Right forelimb (tissue), 1 donor: ENCODE measurements around the gene STK24.

Experiments used
- DNase-seq: peaks from one replicate; pipeline ENCODE4 v3.0.0-alpha.2; 2018

The STK24 gene

DNA sequence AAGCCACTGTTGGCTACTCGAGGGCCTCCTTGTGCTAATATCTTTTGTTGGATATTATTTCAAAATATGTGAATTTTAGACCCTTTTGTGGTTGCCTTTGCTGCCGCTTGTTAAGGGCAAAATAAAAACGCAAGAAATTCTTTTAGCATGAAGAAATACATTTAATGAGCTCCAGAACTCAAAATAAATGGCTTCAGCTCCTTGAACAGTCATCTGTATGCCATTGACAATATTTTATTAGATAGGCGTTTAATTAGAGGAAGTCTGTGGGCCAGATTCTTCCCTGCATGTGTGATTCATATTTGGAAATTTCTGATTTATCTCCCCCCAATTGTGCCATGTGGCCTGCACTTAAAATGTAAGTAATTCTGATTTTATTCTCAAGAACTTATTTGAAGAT lies 177.2 kb downstream of the STK24 start:
- DNase-seq, result no peak

DNA sequence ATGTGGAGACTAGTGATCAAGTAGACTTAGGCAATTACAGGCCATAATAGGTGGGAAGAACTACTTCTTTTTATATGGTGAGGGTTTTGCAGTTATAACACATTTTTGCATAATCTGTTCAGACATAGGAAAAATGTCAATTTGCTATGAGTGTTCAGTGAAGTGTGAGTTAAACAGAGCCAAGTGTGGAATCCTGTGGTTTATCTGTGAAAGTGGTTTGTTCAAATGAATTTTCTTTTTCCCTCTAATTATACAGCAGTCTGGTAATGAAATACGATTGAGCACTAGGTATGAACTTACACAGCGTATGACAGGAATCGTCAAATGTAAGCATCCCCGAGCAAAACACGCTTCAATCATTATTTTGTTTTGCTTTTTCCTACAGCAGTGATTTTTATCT lies 178.3 kb downstream of the STK24 start:
- no peak for DNase-seq

DNA sequence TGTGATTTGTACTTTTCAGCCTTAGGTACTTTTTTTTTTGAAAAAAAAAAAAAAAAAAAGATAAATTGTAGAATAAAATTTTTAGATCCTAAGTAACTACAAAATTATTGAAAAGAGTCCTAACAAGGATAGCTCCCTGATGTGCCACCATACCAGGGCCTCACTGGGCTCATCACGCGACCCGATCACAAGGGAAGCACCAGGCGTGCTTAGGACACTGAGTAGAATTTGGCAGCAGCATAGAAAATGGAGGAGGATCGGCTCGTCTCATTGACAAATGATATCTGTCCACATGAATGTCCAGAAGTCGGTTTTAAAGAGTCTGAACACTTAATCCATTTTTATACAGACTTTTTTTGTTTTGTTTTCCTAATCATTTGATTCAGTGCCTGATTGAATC lies 179.0 kb downstream of the STK24 start:
- DNase-seq, result no peak

DNA sequence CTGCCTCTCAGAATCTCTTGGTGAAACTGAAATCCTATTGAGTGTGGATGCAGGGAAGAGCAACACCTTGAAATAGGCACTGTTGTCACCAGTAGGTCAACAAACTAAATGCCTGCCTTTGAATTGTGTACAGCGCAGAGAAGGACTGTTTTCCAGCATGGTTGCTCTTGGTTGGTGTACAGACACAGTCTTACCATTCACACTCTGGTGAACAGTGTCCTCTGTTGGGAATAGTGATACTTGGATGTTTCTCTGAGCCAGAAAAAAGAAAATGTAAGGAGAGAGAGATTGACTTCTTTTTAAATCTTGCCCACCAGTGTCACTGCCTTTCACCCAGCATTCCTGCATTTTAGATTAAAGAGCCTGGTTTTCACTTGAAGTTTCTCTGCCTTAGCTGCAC lies 179.7 kb downstream of the STK24 start:
- DNase-seq, result no peak

DNA sequence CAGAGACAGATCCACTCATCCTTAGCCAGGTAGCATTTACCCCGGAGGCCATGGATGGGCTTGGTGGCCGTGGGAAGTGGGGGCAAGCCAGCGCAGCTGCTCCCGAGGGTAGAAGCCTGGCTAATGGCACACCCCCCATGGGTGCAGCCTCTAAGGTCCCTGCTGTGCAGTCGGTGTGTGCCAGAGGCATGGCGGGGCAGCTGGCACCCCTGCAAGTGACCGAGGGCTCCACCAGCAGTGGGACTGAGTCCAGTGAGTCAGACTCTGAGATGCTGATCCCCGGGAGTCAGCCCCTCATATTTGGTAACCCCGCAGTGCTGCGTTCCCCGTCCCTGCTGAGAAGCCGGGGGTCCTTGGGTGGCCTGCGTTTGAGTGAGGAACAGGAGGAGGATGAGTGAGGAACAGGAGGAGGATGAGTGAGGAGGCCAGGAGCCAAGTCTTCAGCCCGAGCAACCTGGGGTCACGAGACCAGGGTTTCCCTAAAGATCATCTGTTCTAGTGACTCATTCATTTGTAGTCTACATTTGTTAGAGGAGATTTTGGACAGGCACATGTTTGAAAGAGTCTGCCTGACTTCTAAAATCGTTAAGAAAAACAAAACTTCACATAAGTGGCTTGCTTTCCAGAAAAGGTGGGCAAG lies 180.7 kb downstream of the STK24 start:
- DNase-seq, result no peak
